ENCODE measurements around the gene PTPRQ. TPM values are rescaled to one million over a fixed set of nuclear protein-coding genes. Genes with fewer than 3 reads are reported as not detected.

Gene PTPRQ
- total RNA-seq, 2 experiments from 2014 or later: not detected

GRCh38 chr12:80708259-80708974 is 264.4 kb downstream of the PTPRQ start:
- no peaks in the 10 kb centered on the region for H3K4me1 Mint-ChIP-seq
- peaks cover 1% of the 10 kb centered on the region for H3K9me3 Mint-ChIP-seq
- DNase-seq: no peak
- H3K4me3 Mint-ChIP-seq: no peak overlapping the region
- no peaks in the 10 kb centered on the region for H3K36me3 Mint-ChIP-seq
- H3K27ac Mint-ChIP-seq: no peak overlapping the region
- H3K27me3 Mint-ChIP-seq: peaks cover 60% of the 10 kb centered on the region

GRCh38 chr12:80708975-80709328 is 264.9 kb downstream of the PTPRQ start:
- no peak overlapping the region for H3K4me3 Mint-ChIP-seq
- no peak for DNase-seq
- peaks cover 1% of the 10 kb centered on the region for H3K9me3 Mint-ChIP-seq
- H3K27me3 Mint-ChIP-seq: peaks cover 65% of the 10 kb centered on the region
- no peaks in the 10 kb centered on the region for H3K36me3 Mint-ChIP-seq
- H3K4me1 Mint-ChIP-seq: no peaks in the 10 kb centered on the region
- H3K27ac Mint-ChIP-seq: no peak overlapping the region

GRCh38 chr12:80709811-80710726 is 266.0 kb downstream of the PTPRQ start:
- Mint-ChIP-seq H3K27me3 (peaks cover 76% of the 10 kb centered on the region), H3K4me1 (no peaks in the 10 kb centered on the region), H3K27ac (no peak overlapping the region), H3K36me3 (no peaks in the 10 kb centered on the region), H3K9me3 (peaks cover 1% of the 10 kb centered on the region), H3K4me3 (no peak overlapping the region)
- no peak for DNase-seq

- H3K27me3 Mint-ChIP-seq: peaks cover 78% of the 10 kb centered on the region
- H3K4me1 Mint-ChIP-seq: no peaks in the 10 kb centered on the region
- no peak overlapping the region for H3K4me3 Mint-ChIP-seq
- no peak overlapping the region for H3K27ac Mint-ChIP-seq
- H3K9me3 Mint-ChIP-seq: no peaks in the 10 kb centered on the region
- no peaks in the 10 kb centered on the region for H3K36me3 Mint-ChIP-seq
- no peak for DNase-seq
These were observed 266.9 kb downstream of the PTPRQ start for GRCh38 chr12:80710727-80711449.

GRCh38 chr12:80711866-80712265 is 267.8 kb downstream of the PTPRQ start:
- H3K4me1 Mint-ChIP-seq: no peaks in the 10 kb centered on the region
- peaks cover 81% of the 10 kb centered on the region for H3K27me3 Mint-ChIP-seq
- no peaks in the 10 kb centered on the region for H3K9me3 Mint-ChIP-seq
- no peaks in the 10 kb centered on the region for H3K36me3 Mint-ChIP-seq
- DNase-seq: no peak
- no peak overlapping the region for H3K27ac Mint-ChIP-seq
- H3K4me3 Mint-ChIP-seq: no peak overlapping the region

- Mint-ChIP-seq H3K36me3 (no peaks in the 10 kb centered on the region), H3K4me3 (no peak overlapping the region), H3K27me3 (peaks cover 78% of the 10 kb centered on the region), H3K9me3 (no peaks in the 10 kb centered on the region), H3K27ac (no peak overlapping the region), H3K4me1 (no peaks in the 10 kb centered on the region)
- DNase-seq: no peak
These were observed 268.8 kb downstream of the PTPRQ start for GRCh38 chr12:80712866-80713265.

- Mint-ChIP-seq H3K27me3 (peaks cover 77% of the 10 kb centered on the region), H3K9me3 (no peaks in the 10 kb centered on the region)
These were observed 269.4 kb downstream of the PTPRQ start for GRCh38 chr12:80713419-80713818.

GRCh38 chr12:80714055-80714454 is 270.0 kb downstream of the PTPRQ start:
- Mint-ChIP-seq H3K27me3 (peaks cover 75% of the 10 kb centered on the region), H3K4me1 (no peaks in the 10 kb centered on the region), H3K36me3 (no peaks in the 10 kb centered on the region), H3K9me3 (no peaks in the 10 kb centered on the region), H3K4me3 (no peak overlapping the region), H3K27ac (no peak overlapping the region)
- no peak for DNase-seq

More at GRCh38 chr12:80713419-80713818, 269.4 kb downstream of the PTPRQ start:
- Mint-ChIP-seq H3K4me1 (no peaks in the 10 kb centered on the region), H3K36me3 (no peaks in the 10 kb centered on the region), H3K4me3 (no peak overlapping the region), H3K27ac (no peak overlapping the region)
- no peak for DNase-seq

- no peaks in the 10 kb centered on the region for H3K36me3 Mint-ChIP-seq
- no peaks in the 10 kb centered on the region for H3K9me3 Mint-ChIP-seq
- H3K27ac Mint-ChIP-seq: no peak overlapping the region
- H3K4me3 Mint-ChIP-seq: no peak overlapping the region
- H3K4me1 Mint-ChIP-seq: no peaks in the 10 kb centered on the region
- H3K27me3 Mint-ChIP-seq: peaks cover 68% of the 10 kb centered on the region
- DNase-seq: no peak
These were observed 270.8 kb downstream of the PTPRQ start for GRCh38 chr12:80714846-80715245.

GRCh38 chr12:80715713-80716249 is 271.7 kb downstream of the PTPRQ start:
- DNase-seq: no peak

GRCh38 chr12:80716696-80717469 is 272.8 kb downstream of the PTPRQ start, which contains the start of gene MYF5:
Gene MYF5 (plus strand): TSS chr12:80716912. CDS start chr12:80717064, 152 bp downstream.
- Mint-ChIP-seq H3K4me3 (no peak within 1 kb of the TSS), H3K9me3 (no peaks in the 10 kb centered on the region), H3K27me3 (peaks cover 52% of the 10 kb centered on the region), H3K4me1 (no peaks in the 10 kb centered on the region), H3K36me3 (no peaks in the 10 kb centered on the region), H3K27ac (no peak within 1 kb of the TSS)
- no peak for DNase-seq

More at GRCh38 chr12:80715713-80716249, 271.7 kb downstream of the PTPRQ start:
- Mint-ChIP-seq H3K27me3 (peaks cover 58% of the 10 kb centered on the region), H3K9me3 (no peaks in the 10 kb centered on the region), H3K4me1 (no peaks in the 10 kb centered on the region), H3K27ac (no peak overlapping the region), H3K4me3 (no peak overlapping the region), H3K36me3 (no peaks in the 10 kb centered on the region)

- H3K36me3 Mint-ChIP-seq: no peaks in the 10 kb centered on the region
- H3K27me3 Mint-ChIP-seq: peaks cover 47% of the 10 kb centered on the region
- H3K4me1 Mint-ChIP-seq: no peaks in the 10 kb centered on the region
- no peaks in the 10 kb centered on the region for H3K9me3 Mint-ChIP-seq
- H3K4me3 Mint-ChIP-seq: no peak overlapping the region
- no peak for DNase-seq
- H3K27ac Mint-ChIP-seq: no peak overlapping the region
These were observed 273.8 kb downstream of the PTPRQ start for GRCh38 chr12:80717856-80718255.

GRCh38 chr12:80720516-80720915 is 276.5 kb downstream of the PTPRQ start:
- peaks cover 27% of the 10 kb centered on the region for H3K27me3 Mint-ChIP-seq
- H3K9me3 Mint-ChIP-seq: no peaks in the 10 kb centered on the region
- DNase-seq: no peak
- no peak overlapping the region for H3K4me3 Mint-ChIP-seq
- no peak overlapping the region for H3K27ac Mint-ChIP-seq
- H3K36me3 Mint-ChIP-seq: no peaks in the 10 kb centered on the region
- H3K4me1 Mint-ChIP-seq: no peaks in the 10 kb centered on the region

GRCh38 chr12:80721326-80721725 is 277.3 kb downstream of the PTPRQ start:
- Mint-ChIP-seq H3K36me3 (no peaks in the 10 kb centered on the region), H3K4me1 (no peaks in the 10 kb centered on the region), H3K27ac (no peak overlapping the region), H3K9me3 (peaks cover 3% of the 10 kb centered on the region), H3K4me3 (no peak overlapping the region), H3K27me3 (peaks cover 19% of the 10 kb centered on the region)
- DNase-seq: no peak

Measured in activated naive CD8-positive, alpha-beta T cell treated with anti-CD3 and anti-CD28 coated beads for 36 hours (primary cell).